GM13976 (cell line): ENCODE data around the gene AICDA.
"Not testable (repeated sequence)": the region's sequence is repeated elsewhere in the genome, so short reads cannot be mapped to it uniquely, and the experiment has no call there.

Experiments used
- DNase-seq: peaks from one replicate; pipeline ENCODE4 v3.0.0; 2012; ENCODE audit warnings: low spot score
- in situ Hi-C: fragments of 300-500 bp; cut with MboI; formaldehyde crosslinking; loops from one replicate; pipeline ENCODE4 v1.12.0; 2022; ENCODE audit warnings: low sequenced_read_pairs, mixed read lengths, inconsistent platforms; ENCODE audit not compliant: unreplicated experiment
- TF ChIP-seq, protein P1 (sequence below): IDR thresholded peaks from 2 replicates; pipeline ENCODE4 v1.5.1; 2012; ENCODE audit warnings: borderline replicate concordance, mild to moderate bottlenecking; ENCODE audit not compliant: insufficient read depth; ENCODE audit errors: extremely low read depth, missing control alignments, control extremely low read depth

Gene AICDA

DNA sequence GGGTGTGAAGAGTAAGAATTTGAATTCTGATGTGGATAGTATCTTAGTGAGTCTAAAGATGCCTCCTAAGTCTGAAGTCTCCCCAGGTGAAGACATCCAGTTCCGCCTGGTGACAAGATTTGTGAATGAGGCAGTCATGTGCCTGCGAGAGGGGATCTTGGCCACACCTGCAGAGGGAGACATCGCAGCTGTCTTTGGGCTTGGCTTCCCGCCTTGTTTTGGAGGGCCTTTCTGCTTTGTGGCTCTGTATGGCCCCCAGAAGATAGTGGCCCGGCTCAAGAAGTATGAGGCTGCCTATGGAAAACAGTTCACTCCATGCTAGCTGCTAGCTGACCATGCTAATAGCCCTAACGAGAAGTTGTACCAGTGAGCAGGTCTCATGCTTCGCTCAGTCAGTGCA lies 24.6 kb upstream of the AICDA start:
- in situ Hi-C loops = no loop called here
- no peak for DNase-seq
- TF ChIP-seq, protein P1, sequence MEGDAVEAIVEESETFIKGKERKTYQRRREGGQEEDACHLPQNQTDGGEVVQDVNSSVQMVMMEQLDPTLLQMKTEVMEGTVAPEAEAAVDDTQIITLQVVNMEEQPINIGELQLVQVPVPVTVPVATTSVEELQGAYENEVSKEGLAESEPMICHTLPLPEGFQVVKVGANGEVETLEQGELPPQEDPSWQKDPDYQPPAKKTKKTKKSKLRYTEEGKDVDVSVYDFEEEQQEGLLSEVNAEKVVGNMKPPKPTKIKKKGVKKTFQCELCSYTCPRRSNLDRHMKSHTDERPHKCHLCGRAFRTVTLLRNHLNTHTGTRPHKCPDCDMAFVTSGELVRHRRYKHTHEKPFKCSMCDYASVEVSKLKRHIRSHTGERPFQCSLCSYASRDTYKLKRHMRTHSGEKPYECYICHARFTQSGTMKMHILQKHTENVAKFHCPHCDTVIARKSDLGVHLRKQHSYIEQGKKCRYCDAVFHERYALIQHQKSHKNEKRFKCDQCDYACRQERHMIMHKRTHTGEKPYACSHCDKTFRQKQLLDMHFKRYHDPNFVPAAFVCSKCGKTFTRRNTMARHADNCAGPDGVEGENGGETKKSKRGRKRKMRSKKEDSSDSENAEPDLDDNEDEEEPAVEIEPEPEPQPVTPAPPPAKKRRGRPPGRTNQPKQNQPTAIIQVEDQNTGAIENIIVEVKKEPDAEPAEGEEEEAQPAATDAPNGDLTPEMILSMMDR = no peak

DNA sequence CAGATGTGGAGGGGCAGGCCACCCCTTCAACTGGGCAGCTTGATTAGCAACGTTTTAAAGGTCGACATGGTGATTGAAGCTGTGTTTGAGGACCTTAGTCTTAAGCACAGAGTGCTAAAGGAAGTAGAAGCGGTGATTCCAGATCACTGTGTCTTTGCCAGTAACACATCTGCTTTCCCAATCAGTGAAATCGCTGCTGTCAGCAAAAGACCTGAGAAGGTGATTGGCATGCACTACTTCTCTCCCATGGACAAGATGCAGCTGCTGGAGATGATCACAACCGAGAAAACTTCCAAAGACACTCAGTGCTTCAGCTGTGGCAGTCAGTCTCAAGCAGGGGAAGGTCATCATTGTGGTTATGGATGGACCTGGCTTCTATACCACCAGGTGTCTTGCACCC lies 23.9 kb upstream of the AICDA start:
- in situ Hi-C loops = no loop called here
- no peak for DNase-seq
- TF ChIP-seq, protein P1 = no peak

DNA sequence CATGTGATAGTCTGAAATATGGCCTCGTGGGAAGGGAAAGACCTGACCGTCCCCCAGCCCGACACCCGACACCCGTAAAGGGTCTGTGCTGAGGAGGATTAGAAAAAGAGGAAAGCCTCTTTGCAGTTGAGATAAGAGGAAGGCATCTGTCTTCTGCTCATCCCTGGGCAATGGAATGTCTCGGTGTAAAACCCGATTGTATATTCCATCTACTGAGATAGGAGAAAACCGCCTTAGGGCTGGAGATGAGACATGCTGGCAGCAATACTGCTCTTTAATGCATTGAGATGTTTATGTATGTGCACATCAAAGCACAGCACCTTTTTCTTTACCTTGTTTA lies 23.3 kb upstream of the AICDA start:
- DNase-seq, in situ Hi-C loops: not testable (repeated sequence)

DNA sequence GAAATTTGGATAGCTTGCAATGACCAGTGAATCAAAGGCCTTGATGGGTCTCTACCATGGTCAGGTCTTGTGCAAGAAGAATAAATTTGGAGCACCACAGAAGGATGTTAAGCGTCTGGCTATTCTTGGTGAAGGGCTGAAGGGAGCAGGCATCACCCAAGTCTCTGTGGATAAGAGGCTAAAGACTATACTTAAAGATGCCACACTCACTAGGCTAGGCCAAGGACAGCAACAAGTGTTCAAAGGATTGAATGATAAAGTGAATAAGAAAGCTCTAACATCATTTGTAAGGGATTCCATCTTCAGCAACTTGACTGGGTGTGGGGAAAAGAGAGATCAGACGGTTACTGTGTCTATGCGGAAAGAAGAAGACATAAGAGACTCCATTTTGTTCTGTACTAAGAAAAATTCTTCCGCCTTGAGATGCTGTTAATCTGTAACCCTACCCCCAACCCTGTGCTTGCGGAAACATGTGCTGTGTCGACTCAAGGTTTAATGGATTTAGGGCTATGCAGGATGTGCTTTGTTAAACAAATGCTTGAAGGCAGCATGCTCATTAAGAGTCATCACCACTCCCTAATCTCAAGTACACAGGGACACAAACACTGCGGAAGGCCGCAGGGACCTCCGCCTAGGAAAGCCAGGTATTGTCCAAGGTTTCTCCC lies 22.8 kb upstream of the AICDA start:
- DNase-seq, in situ Hi-C loops: not testable (repeated sequence)

DNA sequence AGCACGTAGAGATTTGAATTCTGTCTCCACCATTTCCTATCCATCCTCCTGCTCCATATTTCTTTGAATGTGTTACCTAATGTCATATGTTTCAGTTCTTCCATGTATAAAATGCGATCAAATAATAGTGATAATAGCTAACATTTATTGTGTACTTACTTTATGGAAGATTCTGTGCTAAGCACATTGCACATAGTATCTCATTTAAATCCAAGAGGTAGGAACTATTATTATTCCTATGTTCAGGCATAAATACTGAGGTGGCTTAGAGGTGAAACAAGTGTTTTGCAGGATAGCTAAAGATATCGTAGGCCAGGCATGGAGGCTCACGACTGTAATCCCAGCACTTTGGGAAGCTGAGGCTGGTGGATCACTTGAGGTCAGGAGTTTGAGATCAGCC lies 17.5 kb upstream of the AICDA start:
- TF ChIP-seq, protein P1 = no peak
- in situ Hi-C loops = no loop called here

DNA sequence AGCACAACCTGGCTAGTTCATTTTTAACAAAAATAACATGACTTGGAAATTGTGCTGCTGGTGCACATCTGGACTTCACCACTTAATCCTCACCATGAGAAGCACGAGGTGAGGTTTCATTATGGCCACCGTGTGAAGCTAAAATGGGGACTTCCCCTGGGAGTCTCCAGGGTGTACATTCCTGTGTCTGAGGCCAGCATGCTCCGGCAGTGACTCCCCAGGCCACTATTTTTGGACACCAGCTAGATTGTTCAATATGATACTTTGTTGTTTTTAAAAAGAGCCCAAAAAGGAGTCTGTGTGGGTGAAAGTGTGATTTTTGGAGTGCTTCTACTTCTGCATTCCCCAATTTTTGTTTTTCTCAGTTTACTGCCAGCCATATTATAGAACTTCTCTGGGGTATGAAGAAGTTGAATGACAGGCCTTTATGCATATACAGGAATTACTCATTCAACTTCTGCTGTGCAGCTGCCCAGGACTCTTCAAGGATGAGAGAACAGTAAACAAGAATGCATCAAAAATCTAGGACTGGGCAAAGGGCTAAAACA lies 16.9 kb upstream of the AICDA start:
- peak; percentile 71 for DNase-seq
- in situ Hi-C loops = no loop called here
- TF ChIP-seq, protein P1 = no peak

More for the DNA sequence above, 17.5 kb upstream of the AICDA start:
- no peak for DNase-seq

DNA sequence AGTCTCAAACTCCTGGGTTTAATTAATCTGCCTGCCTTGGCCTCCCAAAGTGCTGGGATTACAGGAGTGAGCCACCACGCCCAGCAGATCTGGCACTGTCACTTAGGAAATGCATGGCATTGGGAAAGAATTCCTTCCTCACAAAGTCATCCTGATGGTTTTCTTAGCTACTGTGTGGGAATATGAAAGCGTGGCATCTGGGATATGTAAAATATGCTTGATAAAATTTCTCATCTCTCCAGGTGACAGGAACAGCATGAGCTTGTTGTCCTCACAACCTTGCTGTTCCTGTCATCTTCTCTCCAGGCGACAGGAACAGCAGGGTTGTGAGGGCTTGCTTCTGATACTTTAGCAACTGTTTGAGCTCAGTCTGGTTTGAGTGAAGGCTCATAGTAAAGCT lies 16.1 kb upstream of the AICDA start:
- DNase-seq = no peak
- TF ChIP-seq, protein P1 = no peak
- in situ Hi-C loops = no loop called here

DNA sequence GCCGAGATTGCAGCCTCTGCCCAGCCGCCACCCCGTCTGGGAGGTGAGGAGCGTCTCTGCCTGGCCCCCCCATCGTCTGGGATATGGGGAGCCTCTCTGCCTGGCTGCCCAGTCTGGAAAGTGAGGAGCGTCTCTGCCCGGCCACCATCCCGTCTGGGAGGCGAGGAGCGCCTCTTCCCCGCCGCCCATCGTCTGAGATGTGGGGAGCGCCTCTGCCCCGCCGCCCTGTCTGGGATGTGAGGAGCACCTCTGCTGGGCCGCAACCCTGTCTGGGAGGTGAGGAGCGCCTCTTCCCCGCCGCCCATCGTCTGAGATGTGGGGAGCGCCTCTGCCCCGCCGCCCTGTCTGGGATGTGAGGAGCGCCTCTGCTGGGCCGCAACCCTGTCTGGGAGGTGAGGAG lies 12.1 kb upstream of the AICDA start:
- DNase-seq, in situ Hi-C loops: not testable (repeated sequence)
